ENCODE measurements around the gene FUCA1. TPM values are rescaled to one million over a fixed set of nuclear protein-coding genes. Genes with fewer than 3 reads are reported as not detected.

Gene FUCA1
- total RNA-seq, 1 donor from 2014 or later: 12.6 TPM

GRCh38 chr1:23908453-23909341 lies 40.6 kb upstream of the FUCA1 start:
- Mint-ChIP-seq H3K27me3 (ENCODE audit: insufficient read depth, low read depth) (peaks cover 13% of the 10 kb centered on the region), H3K36me3 (no peaks in the 10 kb centered on the region), H3K27ac (no peak overlapping the region), H3K4me1 (peaks cover 4% of the 10 kb centered on the region), H3K4me3 (no peak overlapping the region), H3K9me3 (peaks cover under 1% of the 10 kb centered on the region)
- peaks cover 16% of the 10 kb centered on the region for H3K27me3 ChIP-seq
- H3K9me3 ChIP-seq (ENCODE audit: low read depth): no peaks in the 10 kb centered on the region
- no peak overlapping the region for H3K4me2 ChIP-seq
- no peaks in the 10 kb centered on the region for H3K79me2 ChIP-seq (ENCODE audit: low read depth)
- no peaks in the 10 kb centered on the region for H4K20me1 ChIP-seq (ENCODE audit: low read depth)
- H3F3A ChIP-seq (ENCODE audit: low read depth): no peaks in the 10 kb centered on the region
- H3K4me1 ChIP-seq: no peaks in the 10 kb centered on the region
- H3K9ac ChIP-seq: no peak overlapping the region
- no peak overlapping the region for H3K4me3 ChIP-seq
- H3K27ac ChIP-seq: no peak overlapping the region
- DNase-seq (ENCODE audit: low spot score): no peak
- H3K36me3 ChIP-seq: no peaks in the 10 kb centered on the region
- no peak overlapping the region for H2AFZ ChIP-seq (replicated peaks)
- TF ChIP-seq EZH2 (IDR thresholded peaks at IDR 0.05) (no peak), CTCF (IDR thresholded peaks at IDR 0.05) (no peak), EZH2phosphoT487 (IDR thresholded peaks at IDR 0.05) (no peak)

GRCh38 chr1:23906731-23907130 lies 38.6 kb upstream of the FUCA1 start:
- Histone ChIP-seq H3K4me1 (no peaks in the 10 kb centered on the region), H3K27me3 (peaks cover 36% of the 10 kb centered on the region), H3K27ac (no peak overlapping the region), H3K4me2 (no peak overlapping the region), H3K36me3 (no peaks in the 10 kb centered on the region), H3K4me3 (no peak overlapping the region), H3K9me3 (ENCODE audit: low read depth) (no peaks in the 10 kb centered on the region), H3K9ac (no peak overlapping the region), H4K20me1 (ENCODE audit: low read depth) (no peaks in the 10 kb centered on the region), H3F3A (ENCODE audit: low read depth) (no peaks in the 10 kb centered on the region), H3K79me2 (ENCODE audit: low read depth) (no peaks in the 10 kb centered on the region), H2AFZ (replicated peaks) (no peak overlapping the region)
- no peak overlapping the region for H3K4me3 Mint-ChIP-seq
- peaks cover 6% of the 10 kb centered on the region for H3K4me1 Mint-ChIP-seq
- no peak for DNase-seq (ENCODE audit: low spot score)
- H3K36me3 Mint-ChIP-seq: no peaks in the 10 kb centered on the region
- no peak overlapping the region for H3K27ac Mint-ChIP-seq
- peaks cover 3% of the 10 kb centered on the region for H3K9me3 Mint-ChIP-seq
- peaks cover 28% of the 10 kb centered on the region for H3K27me3 Mint-ChIP-seq (ENCODE audit: insufficient read depth, low read depth)
- no peak for TF ChIP-seq CTCF (IDR thresholded peaks at IDR 0.05)
- no peak for TF ChIP-seq EZH2phosphoT487 (IDR thresholded peaks at IDR 0.05)
- TF ChIP-seq EZH2 (IDR thresholded peaks at IDR 0.05): no peak

- TF ChIP-seq CTCF (IDR thresholded peaks at IDR 0.05) (no peak), EZH2 (IDR thresholded peaks at IDR 0.05) (no peak), EZH2phosphoT487 (IDR thresholded peaks at IDR 0.05) (no peak)
- no peak overlapping the region for H3K4me3 ChIP-seq
- H3K36me3 Mint-ChIP-seq: no peaks in the 10 kb centered on the region
- no peaks in the 10 kb centered on the region for H3K36me3 ChIP-seq
- no peak overlapping the region for H3K9ac ChIP-seq
- no peak overlapping the region for H3K4me2 ChIP-seq
- H4K20me1 ChIP-seq (ENCODE audit: low read depth): no peaks in the 10 kb centered on the region
- H3K4me1 ChIP-seq: no peaks in the 10 kb centered on the region
- DNase-seq (ENCODE audit: low spot score): no peak
- H3K4me1 Mint-ChIP-seq: peaks cover 6% of the 10 kb centered on the region
- peaks cover 48% of the 10 kb centered on the region for H3K27me3 ChIP-seq
- no peaks in the 10 kb centered on the region for H3F3A ChIP-seq (ENCODE audit: low read depth)
- H3K27me3 Mint-ChIP-seq (ENCODE audit: insufficient read depth, low read depth): peaks cover 39% of the 10 kb centered on the region
- H3K27ac ChIP-seq: no peak overlapping the region
- no peak overlapping the region for H3K4me3 Mint-ChIP-seq
- no peaks in the 10 kb centered on the region for H3K9me3 ChIP-seq (ENCODE audit: low read depth)
- no peak overlapping the region for H3K27ac Mint-ChIP-seq
- peaks cover 8% of the 10 kb centered on the region for H3K9me3 Mint-ChIP-seq
- H2AFZ ChIP-seq (replicated peaks): no peak overlapping the region
- no peaks in the 10 kb centered on the region for H3K79me2 ChIP-seq (ENCODE audit: low read depth)
Observed at GRCh38 chr1:23905461-23906025, 37.5 kb upstream of the FUCA1 start.

All from neural progenitor cell (in vitro differentiated cells).